GM18511 (cell line): ENCODE data around the gene KCNG2.

Experiments
- ATAC-seq: cut with Tn5 transposase; IDR thresholded peaks from one replicate; pipeline ENCODE4 v1.9.1; 2021; ENCODE audit warnings: mild to moderate bottlenecking, moderate library complexity; ENCODE audit not compliant: unreplicated experiment

KCNG2 gene

GRCh38 chr18:79784071-79784913 is 13.4 kb upstream of the KCNG2 start:
- ATAC-seq, result no peak

GRCh38 chr18:79784965-79785770 is 12.6 kb upstream of the KCNG2 start:
- ATAC-seq, result no peak

GRCh38 chr18:79785831-79786230 is 11.9 kb upstream of the KCNG2 start:
- ATAC-seq, result no peak

GRCh38 chr18:79786304-79786703 is 11.4 kb upstream of the KCNG2 start:
- no peak for ATAC-seq

GRCh38 chr18:79786786-79787526 is 10.8 kb upstream of the KCNG2 start:
- ATAC-seq, result no peak

GRCh38 chr18:79787527-79787864 is 10.2 kb upstream of the KCNG2 start:
- no peak for ATAC-seq

- no peak for ATAC-seq
These were observed 9.6 kb upstream of the KCNG2 start for GRCh38 chr18:79787865-79788733.

GRCh38 chr18:79788734-79789085 is 9.0 kb upstream of the KCNG2 start:
- no peak for ATAC-seq

- no peak for ATAC-seq
These were observed 8.4 kb upstream of the KCNG2 start for GRCh38 chr18:79789091-79789891.

GRCh38 chr18:79789901-79790890 is 7.5 kb upstream of the KCNG2 start:
- no peak for ATAC-seq

- ATAC-seq, result no peak
These were observed 6.5 kb upstream of the KCNG2 start for GRCh38 chr18:79790996-79791972.

GRCh38 chr18:79792096-79792987 is 5.4 kb upstream of the KCNG2 start:
- no peak for ATAC-seq

GRCh38 chr18:79792988-79793355 is 4.8 kb upstream of the KCNG2 start:
- ATAC-seq, result peak; percentile 73

GRCh38 chr18:79794846-79795245 is 2.9 kb upstream of the KCNG2 start:
- no peak for ATAC-seq

- ATAC-seq, result no peak
These were observed 2.3 kb upstream of the KCNG2 start for GRCh38 chr18:79795446-79795845.

GRCh38 chr18:79796016-79796415 is 1.7 kb upstream of the KCNG2 start:
- no peak for ATAC-seq
